Lower leg skin (tissue), 3 donors: ENCODE data around the gene ADARB2.
"Not testable (repeated sequence)": the region's sequence is repeated elsewhere in the genome, so short reads cannot be mapped to it uniquely, and the experiment has no call there.

ENCODE experiments used
- CTCF ChIP-seq, 3 donors: fragments of 450-650 bp; IDR thresholded peaks; one replicate each; pipeline ENCODE4 v1.5.1; 2016; ENCODE audit warnings: antibody characterized with exemption in 3 of 3, mild to moderate bottlenecking in 3 of 3, moderate library complexity in 2 of 3
- POLR2A ChIP-seq, 2 donors: fragments of 450-650 bp; IDR thresholded peaks; one replicate each; pipeline ENCODE4 v1.6.1; 2016 to 2017; ENCODE audit warnings: antibody characterized with exemption in 2 of 2, mild to moderate bottlenecking in 1 of 2, moderate library complexity in 1 of 2

GRCh38 chr10:1616701-1617100 lies 120.6 kb downstream of the ADARB2 start:
- not testable (repeated sequence) for TF ChIP-seq POLR2A, CTCF (IDR thresholded peaks at IDR 0.05)
